ENCODE results near the gene SLC7A1.

DNA sequence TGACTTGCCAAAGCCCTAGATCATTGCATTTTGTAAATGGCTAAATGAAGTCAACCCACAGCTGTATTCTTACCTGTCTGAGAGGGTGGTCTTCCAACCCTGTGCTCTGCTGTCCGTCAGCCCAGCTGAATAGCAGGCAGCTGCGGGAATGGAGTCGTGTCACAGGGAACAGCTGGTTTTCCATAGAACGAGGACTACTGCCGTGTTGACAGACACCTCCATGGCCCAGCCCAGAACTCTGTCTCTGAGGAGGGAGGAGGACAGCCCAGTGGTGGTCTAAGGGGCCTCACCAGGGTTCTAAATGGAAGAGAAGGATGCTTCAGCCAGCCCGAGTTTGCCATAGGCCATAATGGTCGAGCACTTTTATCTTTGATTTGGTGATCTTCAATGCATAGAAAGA lies 110.7 kb downstream of the SLC7A1 start:
- TF ChIP-seq, protein P1, sequence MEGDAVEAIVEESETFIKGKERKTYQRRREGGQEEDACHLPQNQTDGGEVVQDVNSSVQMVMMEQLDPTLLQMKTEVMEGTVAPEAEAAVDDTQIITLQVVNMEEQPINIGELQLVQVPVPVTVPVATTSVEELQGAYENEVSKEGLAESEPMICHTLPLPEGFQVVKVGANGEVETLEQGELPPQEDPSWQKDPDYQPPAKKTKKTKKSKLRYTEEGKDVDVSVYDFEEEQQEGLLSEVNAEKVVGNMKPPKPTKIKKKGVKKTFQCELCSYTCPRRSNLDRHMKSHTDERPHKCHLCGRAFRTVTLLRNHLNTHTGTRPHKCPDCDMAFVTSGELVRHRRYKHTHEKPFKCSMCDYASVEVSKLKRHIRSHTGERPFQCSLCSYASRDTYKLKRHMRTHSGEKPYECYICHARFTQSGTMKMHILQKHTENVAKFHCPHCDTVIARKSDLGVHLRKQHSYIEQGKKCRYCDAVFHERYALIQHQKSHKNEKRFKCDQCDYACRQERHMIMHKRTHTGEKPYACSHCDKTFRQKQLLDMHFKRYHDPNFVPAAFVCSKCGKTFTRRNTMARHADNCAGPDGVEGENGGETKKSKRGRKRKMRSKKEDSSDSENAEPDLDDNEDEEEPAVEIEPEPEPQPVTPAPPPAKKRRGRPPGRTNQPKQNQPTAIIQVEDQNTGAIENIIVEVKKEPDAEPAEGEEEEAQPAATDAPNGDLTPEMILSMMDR (conservative IDR thresholded peaks at IDR 0.05 in 1 of 2, IDR thresholded peaks at IDR 0.05 in 1 of 2; ENCODE audit: low read depth in 1 of 2, low read length in 2 of 2), result no peak
- no peak for TF ChIP-seq EZH2 (IDR thresholded peaks at IDR 0.05; ENCODE audit: low read length, missing control alignments)

All from fibroblast of lung (primary cell).